Measurements from ENCODE around the gene MXRA8.
"Not testable (repeated sequence)": the region's sequence is repeated elsewhere in the genome, so short reads cannot be mapped to it uniquely, and the experiment has no call there.

The MXRA8 gene

GRCh38 chr1:1406101-1406820, 47.9 kb upstream of the MXRA8 start:
- H3K36me3 ChIP-seq (replicated peaks; ENCODE audit: insufficient read depth, low read length): peaks cover 9% of the 10 kb centered on the region
- H4K20me1 ChIP-seq (ENCODE audit: insufficient read depth, low read length): no peaks in the 10 kb centered on the region
- H3K9me3 ChIP-seq (replicated peaks; ENCODE audit: insufficient read depth, low read length): no peaks in the 10 kb centered on the region
- DNase-seq: no peak
- peaks cover 72% of the 10 kb centered on the region for H3K79me2 ChIP-seq (ENCODE audit: low read length)
- peak overlapping the region; percentile 65; the same call in 1 of the 2 replicates for H3K27ac ChIP-seq (ENCODE audit: low read length)
- no peaks in the 10 kb centered on the region for H3K27me3 ChIP-seq (replicated peaks; ENCODE audit: insufficient read depth, low read length)
- no peak for TF ChIP-seq EZH2 (optimal IDR thresholded peaks at IDR 0.05; ENCODE audit: low read depth, low read length)
- TF ChIP-seq EZH2phosphoT487 (IDR thresholded peaks at IDR 0.05; ENCODE audit: low read length): no peak
- TF ChIP-seq, protein P1, sequence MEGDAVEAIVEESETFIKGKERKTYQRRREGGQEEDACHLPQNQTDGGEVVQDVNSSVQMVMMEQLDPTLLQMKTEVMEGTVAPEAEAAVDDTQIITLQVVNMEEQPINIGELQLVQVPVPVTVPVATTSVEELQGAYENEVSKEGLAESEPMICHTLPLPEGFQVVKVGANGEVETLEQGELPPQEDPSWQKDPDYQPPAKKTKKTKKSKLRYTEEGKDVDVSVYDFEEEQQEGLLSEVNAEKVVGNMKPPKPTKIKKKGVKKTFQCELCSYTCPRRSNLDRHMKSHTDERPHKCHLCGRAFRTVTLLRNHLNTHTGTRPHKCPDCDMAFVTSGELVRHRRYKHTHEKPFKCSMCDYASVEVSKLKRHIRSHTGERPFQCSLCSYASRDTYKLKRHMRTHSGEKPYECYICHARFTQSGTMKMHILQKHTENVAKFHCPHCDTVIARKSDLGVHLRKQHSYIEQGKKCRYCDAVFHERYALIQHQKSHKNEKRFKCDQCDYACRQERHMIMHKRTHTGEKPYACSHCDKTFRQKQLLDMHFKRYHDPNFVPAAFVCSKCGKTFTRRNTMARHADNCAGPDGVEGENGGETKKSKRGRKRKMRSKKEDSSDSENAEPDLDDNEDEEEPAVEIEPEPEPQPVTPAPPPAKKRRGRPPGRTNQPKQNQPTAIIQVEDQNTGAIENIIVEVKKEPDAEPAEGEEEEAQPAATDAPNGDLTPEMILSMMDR (IDR thresholded peaks at IDR 0.05; ENCODE audit: low read length): no peak
- 0 out of 2 replicates have a peak, but pooled peaks cover 5% of the 10 kb centered on the region for H3K4me1 ChIP-seq (ENCODE audit: low read length)
- H2AFZ ChIP-seq (ENCODE audit: low read length): peak overlapping the region; percentile 89; the same call in 1 of the 2 replicates
- H3K9ac ChIP-seq (ENCODE audit: low read length): peak overlapping the region; percentile 91
- peaks cover 16% of the 10 kb centered on the region for H3F3A ChIP-seq (ENCODE audit: insufficient read depth, low read length)
- H3K4me3 ChIP-seq (ENCODE audit: low read length): peak overlapping the region; percentile 98
- H3K9me2 ChIP-seq (replicated peaks; ENCODE audit: insufficient read depth, low read length): no peaks in the 10 kb centered on the region
- H3K4me2 ChIP-seq (ENCODE audit: low read depth, low read length): peak overlapping the region; percentile 75

DNA sequence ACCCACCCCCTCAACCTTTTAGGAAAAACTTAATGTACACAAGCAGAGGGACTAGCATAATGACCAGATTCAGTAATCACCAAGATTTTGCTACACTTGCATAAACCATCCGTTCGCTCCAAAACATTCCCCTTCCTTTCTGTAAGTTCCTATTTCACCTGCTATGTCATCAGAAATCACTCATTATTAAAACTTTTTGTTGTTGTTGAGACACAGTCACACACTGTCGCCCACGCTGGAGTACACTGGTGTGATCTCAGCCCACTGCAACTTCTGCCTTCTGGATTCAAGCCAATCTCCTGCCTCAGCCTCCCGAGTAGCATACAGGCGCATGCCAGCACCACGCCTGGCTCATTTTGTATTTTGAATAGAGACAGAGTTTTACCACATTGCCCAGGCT, 45.3 kb upstream of the MXRA8 start:
- H3F3A ChIP-seq (ENCODE audit: insufficient read depth, low read length): peaks cover 16% of the 10 kb centered on the region
- no peak overlapping the region for H3K9ac ChIP-seq (ENCODE audit: low read length)
- H4K20me1 ChIP-seq (ENCODE audit: insufficient read depth, low read length): no peaks in the 10 kb centered on the region
- H3K9me2 ChIP-seq (replicated peaks; ENCODE audit: insufficient read depth, low read length): no peaks in the 10 kb centered on the region
- no peak overlapping the region for H2AFZ ChIP-seq (ENCODE audit: low read length)
- no peak overlapping the region for H3K27ac ChIP-seq (ENCODE audit: low read length)
- peaks cover 14% of the 10 kb centered on the region; the same call in 1 of the 2 replicates for H3K4me1 ChIP-seq (ENCODE audit: low read length)
- peaks cover 9% of the 10 kb centered on the region for H3K36me3 ChIP-seq (replicated peaks; ENCODE audit: insufficient read depth, low read length)
- TF ChIP-seq EZH2 (optimal IDR thresholded peaks at IDR 0.05; ENCODE audit: low read depth, low read length) (no peak), EZH2phosphoT487 (IDR thresholded peaks at IDR 0.05; ENCODE audit: low read length) (no peak)
- TF ChIP-seq, protein P1 (IDR thresholded peaks at IDR 0.05; ENCODE audit: low read length): no peak
- H3K27me3 ChIP-seq (replicated peaks; ENCODE audit: insufficient read depth, low read length): no peaks in the 10 kb centered on the region
- H3K4me2 ChIP-seq (ENCODE audit: low read depth, low read length): no peak overlapping the region
- no peak overlapping the region for H3K4me3 ChIP-seq (ENCODE audit: low read length)
- H3K9me3 ChIP-seq (replicated peaks; ENCODE audit: insufficient read depth, low read length): no peaks in the 10 kb centered on the region
- DNase-seq: no peak
- peaks cover 86% of the 10 kb centered on the region for H3K79me2 ChIP-seq (ENCODE audit: low read length)

GRCh38 chr1:1402901-1403392, 44.6 kb upstream of the MXRA8 start:
- peaks cover 16% of the 10 kb centered on the region for H3F3A ChIP-seq (ENCODE audit: insufficient read depth, low read length)
- not testable (repeated sequence) for H3K9me2 ChIP-seq (replicated peaks; ENCODE audit: insufficient read depth, low read length); DNase-seq; H3K27me3 ChIP-seq (replicated peaks; ENCODE audit: insufficient read depth, low read length); H3K4me3 ChIP-seq (ENCODE audit: low read length); H3K9ac ChIP-seq (ENCODE audit: low read length); H3K4me2 ChIP-seq (ENCODE audit: low read depth, low read length); H3K9me3 ChIP-seq (replicated peaks; ENCODE audit: insufficient read depth, low read length); H3K36me3 ChIP-seq (replicated peaks; ENCODE audit: insufficient read depth, low read length); H2AFZ ChIP-seq (ENCODE audit: low read length); H3K27ac ChIP-seq (ENCODE audit: low read length); H4K20me1 ChIP-seq (ENCODE audit: insufficient read depth, low read length)
- peaks cover 11% of the 10 kb centered on the region for H3K4me1 ChIP-seq (ENCODE audit: low read length)
- peaks cover 86% of the 10 kb centered on the region for H3K79me2 ChIP-seq (ENCODE audit: low read length)
